NCI-H69 (cell line): ENCODE measurements around the gene PRR11.
"Not testable (repeated sequence)": the region's sequence is repeated elsewhere in the genome, so short reads cannot be mapped to it uniquely, and the experiment has no call there.

Experiments
- DNase-seq: peaks from one replicate; lab custom pipeline; 2025; lab: John Stamatoyannopoulos, UW

The PRR11 gene

GRCh38 chr17:59152925-59153324, 2.6 kb upstream of the PRR11 start:
- DNase-seq: no peak

DNA sequence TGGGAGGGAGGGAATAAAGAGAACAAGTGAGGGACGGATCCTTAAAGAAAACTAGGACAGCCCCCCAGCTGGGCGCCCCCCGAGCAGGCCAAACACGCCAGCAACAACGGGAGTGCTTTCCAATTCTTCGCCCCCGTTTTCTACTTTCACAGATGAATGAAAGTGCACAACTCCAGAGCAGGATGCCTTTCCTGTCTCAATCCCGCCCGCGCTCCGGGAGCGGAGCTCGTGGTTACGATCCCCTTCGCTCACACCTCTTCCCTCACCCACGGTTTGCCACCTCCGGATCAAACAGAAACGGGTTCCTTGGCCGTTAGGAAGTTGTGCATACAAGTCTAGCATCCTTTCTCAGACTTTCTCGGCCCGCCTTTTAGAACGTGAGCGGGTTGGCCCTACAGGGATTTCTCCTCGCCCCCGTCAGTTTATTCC, 1.2 kb upstream of the PRR11 start:
- peak; percentile 86 for DNase-seq

DNA sequence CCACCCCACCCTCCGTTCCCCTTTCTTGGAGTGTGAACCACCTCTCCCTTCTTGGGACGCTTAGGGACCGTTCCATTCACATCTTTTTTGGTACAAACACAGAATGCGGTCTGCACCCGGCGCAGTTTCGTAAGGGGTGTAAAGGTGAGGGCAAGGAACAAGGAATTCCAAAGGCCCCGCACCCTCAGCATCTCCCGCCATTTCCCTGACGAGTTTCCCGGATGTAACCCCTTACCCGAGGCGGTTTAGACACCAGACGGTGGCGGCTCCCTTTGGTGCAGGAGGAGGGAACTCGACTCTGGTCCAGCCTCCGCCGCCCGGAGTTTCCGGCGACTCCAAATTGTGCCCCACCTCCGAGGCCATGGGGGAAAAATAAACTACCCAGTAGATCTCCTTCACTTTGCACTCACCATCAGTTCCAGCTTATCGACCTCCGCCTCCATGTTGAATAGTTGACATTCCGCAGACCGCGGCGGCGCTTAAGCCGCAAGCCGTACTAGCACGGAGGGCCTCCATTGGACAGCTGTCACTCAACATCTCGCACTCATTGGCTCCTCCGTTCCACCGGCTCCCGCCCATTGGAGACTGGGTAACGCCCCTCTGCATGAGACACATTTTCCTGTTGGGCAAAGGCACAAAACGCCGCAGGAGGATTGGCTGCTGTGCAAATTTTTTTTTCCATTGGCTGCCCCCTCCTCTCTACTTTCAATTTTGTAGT, 666 bp upstream of the PRR11 start, which contains the start of gene SKA2:
TSS of gene SKA2 (minus strand) at position 466 of the 718 bp plus-strand sequence. CDS start at position 443, 23 bp downstream.
- peak; percentile 100 for DNase-seq

GRCh38 chr17:59160157-59161025, 4.8 kb downstream of the PRR11 start:
- DNase-seq: no peak

DNA sequence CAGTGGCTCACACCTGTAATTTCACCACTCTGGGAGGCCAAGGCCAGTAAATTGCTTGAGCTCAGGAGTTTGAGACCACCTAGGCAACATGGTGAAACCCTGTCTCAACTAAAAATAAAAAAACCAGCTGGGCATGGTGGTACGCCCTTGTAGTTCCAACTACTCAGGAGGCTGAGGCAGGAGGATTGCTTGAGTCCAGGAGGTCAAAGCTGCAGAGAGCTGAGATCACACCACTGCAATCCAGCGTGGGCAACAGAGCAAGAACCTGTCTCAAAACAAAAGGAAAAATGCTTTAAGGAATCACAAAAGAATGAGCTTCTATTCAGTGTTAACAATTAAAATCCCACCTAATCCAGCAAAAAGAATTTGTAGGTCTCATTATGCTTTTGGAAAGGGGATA, 5.9 kb downstream of the PRR11 start:
- no peak for DNase-seq

DNA sequence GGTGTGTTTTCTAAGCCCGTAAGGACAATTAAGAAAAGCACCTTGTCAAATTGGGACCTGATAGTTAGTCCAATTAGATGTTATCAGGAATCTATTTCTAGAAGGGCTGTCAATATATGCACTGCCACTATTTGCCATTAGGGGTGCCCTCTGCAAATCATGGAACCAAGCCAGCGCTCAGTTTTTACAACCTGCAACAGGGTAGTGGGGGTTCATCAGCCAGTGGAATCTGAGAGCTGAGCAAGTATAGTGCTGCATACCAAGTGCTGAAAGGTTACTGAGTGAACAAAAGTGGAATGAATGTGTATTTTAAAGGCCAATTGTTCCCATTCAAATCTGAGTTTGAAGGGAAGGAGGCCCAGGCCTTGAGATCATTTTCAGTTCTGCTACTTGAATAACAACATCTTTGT, 10.4 kb downstream of the PRR11 start:
- peak; percentile 70 for DNase-seq

DNA sequence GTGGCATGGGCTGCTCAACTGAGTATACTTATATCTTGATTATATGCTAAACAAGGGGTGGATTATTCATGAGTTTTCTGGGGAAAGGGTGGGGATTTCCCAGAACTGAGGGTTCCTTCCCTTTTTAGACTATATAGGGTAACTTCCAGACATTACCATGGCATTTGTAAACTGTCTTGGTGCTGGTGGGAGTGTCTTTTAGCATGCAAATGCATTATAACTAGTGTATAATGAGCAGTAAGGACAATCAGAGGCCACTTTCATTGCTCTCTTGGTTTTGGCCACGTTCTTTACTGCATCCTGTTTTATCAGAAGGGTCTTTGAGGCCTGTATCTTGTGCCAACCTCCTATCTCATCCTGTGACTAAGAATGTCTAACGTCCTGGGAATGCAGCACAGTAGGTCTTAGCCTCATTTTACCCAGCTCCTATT, 12.0 kb downstream of the PRR11 start:
- no peak for DNase-seq

DNA sequence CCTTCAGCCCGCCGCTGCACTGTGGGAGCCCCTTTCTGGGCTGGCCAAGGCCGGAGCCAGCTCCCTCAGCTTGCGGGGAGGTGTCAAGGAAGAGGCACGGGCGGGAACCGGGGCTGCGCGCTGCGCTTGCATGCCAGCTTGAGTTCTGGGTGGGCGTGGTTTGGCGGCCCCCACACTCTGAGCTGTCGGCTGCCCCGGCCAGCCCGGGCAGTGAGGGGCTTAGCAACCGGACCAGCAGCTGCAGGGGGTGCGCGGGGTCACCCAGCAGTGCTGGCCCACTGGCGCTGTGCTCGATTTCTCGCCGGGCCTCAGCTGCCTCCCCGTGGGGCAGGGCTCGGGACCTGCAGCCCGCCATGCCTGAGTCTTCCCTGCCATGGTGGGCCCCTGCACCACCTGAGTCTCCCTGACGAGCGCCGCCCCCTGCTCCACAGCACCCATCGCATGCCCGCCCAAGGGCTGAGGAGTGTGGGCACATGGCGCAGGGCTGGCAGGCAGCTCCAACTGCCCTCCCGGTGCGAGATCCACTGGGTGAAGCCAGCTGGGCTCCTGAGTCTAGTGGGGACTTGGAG, 17.0 kb downstream of the PRR11 start:
- DNase-seq: no peak

GRCh38 chr17:59174671-59175070, 19.1 kb downstream of the PRR11 start:
- no peak for DNase-seq

DNA sequence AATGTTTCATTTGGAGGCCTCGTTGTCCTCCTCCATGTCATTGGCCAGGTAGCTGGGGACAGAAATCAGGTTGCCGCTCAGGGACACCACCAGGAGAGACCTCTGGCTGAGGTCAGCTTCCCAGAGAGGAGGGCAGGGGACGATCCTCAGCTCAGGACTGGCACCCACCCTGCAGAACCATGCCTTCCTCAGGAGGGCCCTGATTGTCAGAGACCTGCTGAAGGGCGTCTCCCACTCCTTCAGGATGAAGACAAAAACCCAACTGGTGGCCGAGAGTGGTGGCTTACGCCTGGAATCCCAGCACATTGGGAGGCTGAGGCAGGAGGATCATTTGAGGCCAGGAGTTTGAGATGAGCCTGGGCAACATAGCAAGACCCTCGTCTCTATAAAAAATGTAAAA, 19.5 kb downstream of the PRR11 start:
- no peak for DNase-seq

DNA sequence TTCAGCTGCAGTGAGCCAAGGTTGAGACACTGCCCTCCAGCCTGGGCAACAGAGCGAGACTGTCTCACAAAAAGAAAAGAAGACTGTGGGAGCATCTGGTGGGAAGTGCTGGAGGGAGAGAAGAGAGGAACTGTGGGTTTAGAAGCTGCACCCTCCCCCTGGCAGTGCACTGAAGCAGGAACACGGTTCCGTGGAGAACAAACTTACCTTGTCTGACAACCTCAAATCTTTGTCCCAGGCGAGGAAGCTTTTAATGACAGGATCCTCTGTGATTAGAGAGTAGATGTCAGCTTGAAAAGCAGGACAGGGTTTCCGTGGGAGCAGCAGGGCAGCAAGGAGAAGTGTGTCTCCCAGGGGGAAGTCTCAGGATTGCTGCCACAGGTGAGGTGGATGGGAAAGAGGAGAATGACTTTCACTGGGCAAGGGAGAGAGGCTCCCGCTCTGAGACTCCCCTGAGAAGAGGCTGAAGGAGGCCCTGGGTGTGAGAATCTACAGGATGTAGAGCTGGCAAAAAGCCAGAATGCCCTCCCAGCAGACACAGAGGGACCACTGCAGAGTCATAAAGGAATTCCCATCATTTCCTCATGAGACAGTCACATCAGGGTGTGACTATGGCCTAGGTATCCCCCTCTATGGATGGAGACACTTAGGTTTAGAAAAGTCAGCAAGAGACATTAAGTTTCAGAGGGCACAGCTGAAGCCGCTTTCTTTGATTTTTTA, 22.9 kb downstream of the PRR11 start:
- peak; percentile 19 for DNase-seq

DNA sequence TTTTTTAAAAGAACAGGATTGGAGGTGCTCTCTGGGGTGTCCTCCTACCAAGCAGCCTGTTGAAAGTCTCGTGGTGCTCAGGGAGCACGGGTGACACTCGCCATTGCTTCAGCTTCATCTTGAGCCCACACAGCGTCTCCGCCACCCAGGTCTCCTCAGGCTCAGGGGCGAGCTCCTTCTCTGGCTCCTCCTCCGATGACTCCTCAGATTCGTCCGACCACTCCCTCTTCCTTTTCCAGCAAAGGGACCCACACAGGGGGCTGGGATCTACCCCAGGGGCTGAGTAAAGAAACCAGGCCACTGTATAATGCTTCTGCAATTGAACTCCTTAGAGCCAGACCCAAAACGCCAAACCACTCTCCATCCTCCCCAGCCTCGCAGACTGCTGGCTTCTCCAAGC, 24.1 kb downstream of the PRR11 start:
- not testable (repeated sequence) for DNase-seq

- no peak for DNase-seq
Measured at GRCh38 chr17:59180626-59181025, 25.1 kb downstream of the PRR11 start.

- DNase-seq: no peak
Measured at GRCh38 chr17:59181481-59181880, 25.9 kb downstream of the PRR11 start.

GRCh38 chr17:59185997-59186396, 30.5 kb downstream of the PRR11 start:
- DNase-seq: no peak

DNA sequence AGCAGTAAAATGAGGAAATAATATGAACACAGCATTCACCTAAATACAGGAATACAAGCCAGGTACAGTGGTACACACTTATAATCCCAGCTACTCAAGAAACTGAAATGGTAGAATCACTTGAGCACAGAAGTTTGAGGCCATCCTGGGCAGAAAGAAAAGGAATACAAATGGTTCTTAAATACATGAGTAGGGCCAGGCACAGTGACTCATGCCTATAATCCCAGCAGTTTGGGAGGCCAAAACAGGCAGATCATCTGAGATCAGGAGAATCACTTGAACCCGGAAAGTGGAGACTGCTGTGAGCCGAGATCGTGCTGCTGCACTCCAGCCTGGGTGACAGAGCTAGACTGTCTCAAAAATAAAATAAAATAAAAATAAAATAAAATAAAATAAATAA, 31.3 kb downstream of the PRR11 start:
- DNase-seq: no peak

DNA sequence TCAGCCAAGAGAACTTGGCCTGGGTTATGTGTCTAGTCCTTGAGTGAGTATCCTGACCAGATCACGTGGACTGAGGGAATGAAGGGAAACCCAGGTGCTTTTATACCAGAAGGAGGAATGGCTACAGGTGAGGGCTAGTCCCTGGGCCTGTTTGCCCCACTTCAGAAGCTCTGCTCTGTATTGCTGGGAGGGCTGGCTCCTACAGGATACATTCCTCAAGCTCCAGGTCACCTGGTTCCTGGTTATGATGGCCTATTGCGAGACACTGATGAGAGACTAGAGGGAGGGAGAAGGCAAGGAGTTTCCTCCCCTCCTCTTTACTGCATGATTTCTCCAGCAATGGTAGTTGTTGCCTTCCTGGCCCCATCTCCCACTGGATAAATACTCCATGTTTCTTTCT, 35.3 kb downstream of the PRR11 start:
- no peak for DNase-seq

- DNase-seq: no peak
Measured at GRCh38 chr17:59193336-59193862, 37.9 kb downstream of the PRR11 start.

GRCh38 chr17:59199398-59199797, 43.9 kb downstream of the PRR11 start:
- no peak for DNase-seq

GRCh38 chr17:59202320-59202719, 46.8 kb downstream of the PRR11 start:
- DNase-seq: no peak

DNA sequence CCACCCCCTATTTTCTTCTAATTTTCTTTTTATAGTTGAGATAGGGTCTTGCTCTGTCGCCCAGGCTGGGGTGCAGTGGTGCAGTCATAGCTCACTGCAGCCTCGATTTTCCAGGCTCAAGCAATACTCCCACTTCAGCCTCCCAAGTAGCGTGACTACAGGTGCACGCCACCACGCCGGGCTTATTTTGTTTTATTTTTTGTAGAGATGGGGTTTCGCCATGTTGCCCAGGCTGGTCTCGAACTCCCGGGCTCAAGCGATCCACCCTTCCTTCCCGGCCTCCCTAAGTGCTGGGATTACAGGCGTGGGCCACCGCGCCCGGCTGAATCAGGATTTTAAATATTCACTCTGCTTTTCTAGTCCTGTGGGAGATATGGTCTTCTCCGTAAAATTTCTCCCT, 63.8 kb downstream of the PRR11 start:
- no peak for DNase-seq

- no peak for DNase-seq
Measured at GRCh38 chr17:59219992-59220327, 64.4 kb downstream of the PRR11 start.
